K562 (cell line): ENCODE data around the gene PRDM12. TPM values are rescaled to one million over a fixed set of nuclear protein-coding genes. Genes with fewer than 3 reads are reported as not detected.

Source experiments
- ARID4B ChIP-seq: sonication (generic); formaldehyde crosslinking; IDR thresholded peaks from 2 replicates; pipeline ENCODE4 v1.8.0; 2022; ENCODE audit warnings: mild to moderate bottlenecking, missing genetic modification reagents
- BRF2 ChIP-seq: IDR thresholded peaks from 3 replicates; pipeline ENCODE4 v1.6.1; 2011; ENCODE audit warnings: borderline replicate concordance, mild to moderate bottlenecking; ENCODE audit not compliant: insufficient read length, insufficient read depth
- DEAF1 ChIP-seq: fragments of 450-650 bp; formaldehyde crosslinking; IDR thresholded peaks from 2 replicates; pipeline ENCODE4 v1.4.0; 2020; ENCODE audit warnings: mild to moderate bottlenecking, moderate library complexity
- DLX4 ChIP-seq: fragments of 250-450 bp; sonication (Bioruptor Pico); IDR thresholded peaks from 2 replicates; pipeline ENCODE4 v1.6.1; 2021; ENCODE audit warnings: mild to moderate bottlenecking
- HMGN3 ChIP-seq: IDR thresholded peaks from 2 replicates; pipeline ENCODE4 v1.6.1; 2011; ENCODE audit warnings: borderline replicate concordance, low read depth, mild to moderate bottlenecking, mixed read lengths, low read length; ENCODE audit not compliant: insufficient read length; ENCODE audit errors: extremely low read depth
- IFI16 ChIP-seq: fragments of 250-450 bp; sonication (Bioruptor Pico); IDR thresholded peaks from 2 replicates; pipeline ENCODE4 v2.1.2; 2022; ENCODE audit warnings: mild to moderate bottlenecking, inconsistent platforms
- NRF1 ChIP-seq, 2 experiments: fragments of 450-650 bp; IDR thresholded peaks in 1 of 2; conservative IDR thresholded peaks in 1 of 2; 2 replicates each; pipeline ENCODE4 v1.6.1; 2014; ENCODE audit warnings: mild to moderate bottlenecking in 2 of 2
- PRPF4 ChIP-seq: fragments of 200-400 bp; formaldehyde crosslinking; IDR thresholded peaks from one replicate; pipeline ENCODE4 v1.6.1; 2017; ENCODE audit warnings: low read length, low read depth, mild to moderate bottlenecking; ENCODE audit not compliant: insufficient read depth, poor library complexity, severe bottlenecking
- RAD21 ChIP-seq, 2 experiments: fragments of 250-450 bp in 1 of 2; fragments of 450-650 bp in 1 of 2; sonication (Bioruptor Pico) in 1 of 2; formaldehyde crosslinking in 1 of 2; IDR thresholded peaks in 1 of 2; conservative IDR thresholded peaks in 1 of 2; 2 replicates each; pipeline versions ENCODE4 v1.4.0 to v1.8.0; 2020 to 2022; ENCODE audit warnings: mild to moderate bottlenecking in 2 of 2, moderate library complexity in 1 of 2
- ZBTB11 ChIP-seq, 3 experiments: fragments of 200-800 bp in 1 of 3; fragments of 250-450 bp in 1 of 3; fragments of 450-650 bp in 1 of 3; sonication (Bioruptor Pico) in 1 of 3; sonication (Bioruptor generic) in 1 of 3; formaldehyde crosslinking in 1 of 3; IDR thresholded peaks; 2 replicates each; pipeline versions ENCODE4 v1.6.1 to v1.8.0; 2016 to 2022; ENCODE audit warnings: mild to moderate bottlenecking in 2 of 3, missing genetic modification characterization in 2 of 3, missing compliant biosample characterization in 1 of 3, moderate library complexity in 1 of 3
- ZBTB7A ChIP-seq: IDR thresholded peaks from 2 replicates; pipeline ENCODE4 v1.6.1; 2011; ENCODE audit warnings: low read depth, mild to moderate bottlenecking, low read length, moderate library complexity, borderline replicate concordance; ENCODE audit not compliant: control insufficient read depth
- ZNF274 ChIP-seq: IDR thresholded peaks from 2 replicates; pipeline ENCODE4 v1.6.1; 2011; ENCODE audit warnings: low read depth, mild to moderate bottlenecking, low read length, moderate library complexity, borderline replicate concordance
- ZNF586 ChIP-seq: fragments of 450-650 bp; formaldehyde crosslinking; conservative IDR thresholded peaks from 2 replicates; pipeline ENCODE4 v1.4.0; 2020; ENCODE audit warnings: mild to moderate bottlenecking, moderate library complexity
- polyA plus RNA-seq, 8 experiments: library from polyadenylated mRNA; depleted of rRNA in 4 of 8; stranded (reverse) in 5 of 8; unstranded in 3 of 8; fragments of >200 nt; fragmentation: Nextera tagmentation in 2 of 8; fragmentation: Illumina TruSeq in 1 of 8; extraction: Ambion mirVana in 2 of 8; extraction: Trizol in 1 of 8; gene quantifications; 2 replicates each; pipeline versions ENCODE4 v1.2.1 to v1.2.3, GENCODE V29; 2011 to 2014; ENCODE audit warnings: inconsistent platforms in 1 of 8, missing spikeins in 1 of 8
- total RNA-seq, 7 experiments: library from RNA; depleted of rRNA in 6 of 7; stranded (reverse); fragments of >200 nt in 6 of 7; fragmentation: Illumina TruSeq in 2 of 7; extraction: Trizol in 2 of 7; gene quantifications; 2 replicates each; pipeline versions ENCODE4 v1.2.1 to v1.2.3, GENCODE V29; 2011 to 2021; ENCODE audit warnings: low replicate concordance in 1 of 7

PRDM12 gene
- total and polyA plus RNA-seq, 9 of the 15 experiments (the other 6 are each of a cell fraction or from before 2014, with no cell fraction given), result 0.04 to 0.22 (median 0.07) TPM; not detected in 3

GRCh38 chr9:130712564-130713285 is 48.3 kb downstream of the PRDM12 start (continued):
- peak in 2 of 3 experiments; percentile 19 to 69; a peak in 2 of 6 replicates for TF ChIP-seq ZBTB11 (CRISPR knock-in tag; IDR thresholded peaks at IDR 0.05)
- peak; percentile 96 for TF ChIP-seq ZBTB7A
- TF ChIP-seq ZNF274, result no peak
- TF ChIP-seq NRF1 (conservative IDR thresholded peaks at IDR 0.05 in 1 of 2, IDR thresholded peaks at IDR 0.05 in 1 of 2), result peak; percentile 80 to 84
- TF ChIP-seq DEAF1 (CRISPR knock-in tag), result no peak
- TF ChIP-seq HMGN3, result peak; percentile 39
- TF ChIP-seq ZNF586 (CRISPR knock-in tag), result no peak
- peak; percentile 45; the same call in 1 of the 2 replicates for TF ChIP-seq ARID4B (CRISPR knock-in tag)
- no peak for TF ChIP-seq BRF2
- no peak for TF ChIP-seq DLX4 (CRISPR knock-in tag)
- TF ChIP-seq PRPF4, result peak; percentile 19
- no peak for TF ChIP-seq IFI16 (CRISPR knock-in tag)
- TF ChIP-seq RAD21 (CRISPR knock-in tag; conservative IDR thresholded peaks at IDR 0.05 in 1 of 2, IDR thresholded peaks at IDR 0.05 in 1 of 2), result no peak
